GM13976 (cell line): ENCODE measurements around the gene CEP63.

Source experiments
- DNase-seq: peaks from one replicate; pipeline ENCODE4 v3.0.0; 2012; ENCODE audit warnings: low spot score
- in situ Hi-C: fragments of 300-500 bp; cut with MboI; formaldehyde crosslinking; loops from one replicate; pipeline ENCODE4 v1.12.0; 2022; ENCODE audit warnings: low sequenced_read_pairs, mixed read lengths, inconsistent platforms; ENCODE audit not compliant: unreplicated experiment
- TF ChIP-seq, protein P1 (sequence below): IDR thresholded peaks from 2 replicates; pipeline ENCODE4 v1.5.1; 2012; ENCODE audit warnings: borderline replicate concordance, mild to moderate bottlenecking; ENCODE audit not compliant: insufficient read depth; ENCODE audit errors: extremely low read depth, missing control alignments, control extremely low read depth

Gene CEP63

DNA sequence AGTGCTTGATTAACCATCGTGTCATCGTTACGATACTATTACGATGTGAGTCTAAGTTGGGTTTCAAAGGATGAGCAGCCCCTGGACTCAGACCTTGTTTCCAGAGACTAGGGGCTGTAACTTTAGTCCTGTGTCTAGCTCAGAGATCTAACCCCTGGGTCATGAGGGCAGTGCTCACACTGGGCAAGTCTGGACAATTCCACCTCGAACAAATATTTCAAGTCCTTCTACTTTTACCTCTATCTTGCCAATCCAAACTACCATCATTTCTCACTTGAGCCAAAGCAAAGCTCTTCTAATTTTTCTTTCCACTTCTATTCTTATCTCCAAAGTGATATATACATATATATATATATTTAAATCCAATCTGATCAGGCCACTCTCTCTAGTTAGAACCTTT is 10.9 kb upstream of the CEP63 start:
- TF ChIP-seq, protein P1, sequence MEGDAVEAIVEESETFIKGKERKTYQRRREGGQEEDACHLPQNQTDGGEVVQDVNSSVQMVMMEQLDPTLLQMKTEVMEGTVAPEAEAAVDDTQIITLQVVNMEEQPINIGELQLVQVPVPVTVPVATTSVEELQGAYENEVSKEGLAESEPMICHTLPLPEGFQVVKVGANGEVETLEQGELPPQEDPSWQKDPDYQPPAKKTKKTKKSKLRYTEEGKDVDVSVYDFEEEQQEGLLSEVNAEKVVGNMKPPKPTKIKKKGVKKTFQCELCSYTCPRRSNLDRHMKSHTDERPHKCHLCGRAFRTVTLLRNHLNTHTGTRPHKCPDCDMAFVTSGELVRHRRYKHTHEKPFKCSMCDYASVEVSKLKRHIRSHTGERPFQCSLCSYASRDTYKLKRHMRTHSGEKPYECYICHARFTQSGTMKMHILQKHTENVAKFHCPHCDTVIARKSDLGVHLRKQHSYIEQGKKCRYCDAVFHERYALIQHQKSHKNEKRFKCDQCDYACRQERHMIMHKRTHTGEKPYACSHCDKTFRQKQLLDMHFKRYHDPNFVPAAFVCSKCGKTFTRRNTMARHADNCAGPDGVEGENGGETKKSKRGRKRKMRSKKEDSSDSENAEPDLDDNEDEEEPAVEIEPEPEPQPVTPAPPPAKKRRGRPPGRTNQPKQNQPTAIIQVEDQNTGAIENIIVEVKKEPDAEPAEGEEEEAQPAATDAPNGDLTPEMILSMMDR: no peak
- DNase-seq: no peak
- in situ Hi-C loops: loop anchor here (5.0 to 10.0 kb wide), 2 partner anchors 168 to 260 kb away; no protein-coding TSS in a partner anchor

DNA sequence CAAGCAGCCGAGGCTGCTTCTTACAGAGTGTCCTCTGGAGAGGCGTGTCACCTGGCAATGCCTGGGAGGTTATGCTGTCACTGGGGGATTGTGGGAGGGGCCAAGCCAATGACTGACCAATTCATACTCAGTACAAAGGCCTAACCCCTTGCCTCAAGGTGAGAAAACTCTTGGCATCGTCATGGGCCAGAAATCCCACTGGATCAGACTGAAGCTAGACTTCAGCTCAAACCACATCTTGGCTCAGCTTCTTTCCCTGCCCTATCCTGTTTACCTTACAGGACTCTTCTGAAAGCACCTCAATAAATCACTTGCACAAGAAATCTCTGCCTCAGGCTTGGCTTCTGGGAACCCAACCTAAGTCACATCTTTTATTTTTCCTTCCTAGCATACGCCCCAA is 9.6 kb upstream of the CEP63 start:
- in situ Hi-C loops: loop anchor here (5.0 to 10.0 kb wide), 2 partner anchors 169 to 262 kb away; no protein-coding TSS in a partner anchor

DNA sequence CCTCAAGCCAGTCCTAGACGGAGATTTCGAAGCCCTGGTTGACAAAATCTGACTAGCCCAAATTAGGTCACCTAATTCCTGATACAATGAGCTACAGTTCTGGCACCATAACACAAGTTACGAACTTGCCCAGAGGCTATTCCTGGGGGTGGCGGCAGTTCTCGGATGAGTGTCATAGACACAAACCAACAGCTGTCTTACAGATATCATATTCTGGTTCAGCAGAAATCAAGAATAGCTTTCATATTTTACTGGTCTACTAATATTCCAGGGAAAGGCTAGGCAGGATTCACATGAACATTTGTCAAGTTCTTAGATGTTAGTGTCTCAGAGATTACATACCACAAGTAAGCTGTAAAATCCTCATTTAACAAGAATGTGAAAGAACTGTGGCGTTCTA is 8.9 kb upstream of the CEP63 start:
- in situ Hi-C loops: loop anchor here (5.0 to 10.0 kb wide), 2 partner anchors 170 to 262 kb away; no protein-coding TSS in a partner anchor
- TF ChIP-seq, protein P1: no peak
- no peak for DNase-seq

More for the DNA sequence above, 9.6 kb upstream of the CEP63 start:
- no peak for DNase-seq
- TF ChIP-seq, protein P1: no peak

DNA sequence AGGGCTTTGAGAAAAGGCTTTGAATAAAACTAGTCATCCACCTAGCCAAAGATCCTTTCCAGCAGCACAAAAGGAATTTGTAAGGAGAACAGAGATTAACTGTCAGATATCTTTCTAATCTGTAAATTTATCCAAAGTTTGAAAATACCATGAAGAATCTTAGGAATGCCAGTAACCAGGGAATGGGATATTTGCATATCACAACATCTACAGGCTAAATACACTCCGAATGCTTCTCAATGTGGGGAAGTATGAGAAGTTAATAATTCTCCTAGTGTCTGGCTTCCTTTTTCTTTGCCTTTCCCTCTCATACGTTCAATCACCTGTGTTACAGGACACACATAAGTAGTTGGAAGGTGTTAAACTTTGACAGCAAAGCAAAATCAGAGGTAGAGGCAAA is 7.9 kb upstream of the CEP63 start:
- TF ChIP-seq, protein P1: no peak
- DNase-seq: no peak
- in situ Hi-C loops: loop anchor here (5.0 to 10.0 kb wide), 2 partner anchors 171 to 263 kb away; no protein-coding TSS in a partner anchor

DNA sequence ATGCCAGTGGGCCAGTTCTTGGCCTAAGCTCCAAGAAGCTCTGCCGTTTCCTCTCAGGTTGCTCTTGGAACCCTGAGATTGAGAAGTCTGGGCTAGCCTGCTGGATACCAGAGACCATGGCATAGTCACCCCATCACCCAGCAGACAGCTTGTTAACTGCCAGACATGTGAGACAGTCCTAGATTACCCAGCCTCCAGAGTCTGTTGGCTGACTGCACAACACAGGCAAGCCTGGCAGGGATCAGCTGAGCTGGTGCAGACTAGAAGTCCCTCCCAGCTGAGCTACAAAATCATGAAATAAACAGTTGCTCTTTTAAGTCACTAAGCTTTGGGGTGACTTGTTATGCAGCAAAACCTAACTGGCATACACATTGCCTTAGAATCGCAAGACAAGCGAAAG is 5.3 kb upstream of the CEP63 start:
- no peak for DNase-seq
- in situ Hi-C loops: no loop called here
- TF ChIP-seq, protein P1: no peak

DNA sequence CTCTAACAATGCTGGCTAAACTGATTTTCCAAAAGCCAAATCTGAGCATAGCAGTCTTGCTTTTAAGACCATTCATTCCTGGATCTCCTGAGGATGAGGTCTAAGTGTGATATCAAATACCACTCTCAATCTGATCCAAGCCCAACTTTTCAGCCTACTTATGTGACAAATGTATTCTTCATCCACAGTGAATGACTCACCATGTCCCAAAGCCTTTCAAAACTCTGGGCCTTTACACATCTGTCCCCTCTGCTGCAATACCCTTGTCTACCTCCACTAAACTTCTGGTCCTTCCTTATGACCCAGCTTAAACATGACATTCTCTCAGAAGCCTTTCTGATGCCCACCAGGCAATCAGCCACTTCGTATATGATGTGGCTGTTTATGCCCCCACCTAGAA is 4.7 kb upstream of the CEP63 start:
- TF ChIP-seq, protein P1: no peak
- in situ Hi-C loops: no loop called here
- no peak for DNase-seq
